Lung (tissue), 12 donors: Measurements from ENCODE around the gene SIM2. TPM values are rescaled to one million over a fixed set of nuclear protein-coding genes. Genes with fewer than 3 reads are reported as not detected.

ENCODE experiments used
- ATAC-seq: fragments of 200-7000 bp; cut with Tn5 transposase; one replicate; pipeline ENCODE4 v1.9.1; 2020; ENCODE audit warnings: moderate number of reproducible peaks; ENCODE audit not compliant: insufficient read depth, low FRiP score
- DNase-seq, 3 donors: peaks; one replicate each; pipeline ENCODE4 v3.0.0-alpha.2; 2013 to 2017
- H3K27ac ChIP-seq, 2 donors: one replicate each; pipeline ENCODE4 v1.5.1; 2013; ENCODE audit warnings: mild to moderate bottlenecking in 2 of 2, moderate library complexity in 2 of 2, control low read depth in 1 of 2, inconsistent platforms in 1 of 2, low read depth in 1 of 2, low read length in 1 of 2
- H3K27me3 ChIP-seq, 3 donors: one replicate each; pipeline ENCODE4 v1.5.1; 2013; ENCODE audit warnings: low read length in 2 of 3; ENCODE audit not compliant: control insufficient read depth in 3 of 3, insufficient read depth in 3 of 3
- H3K36me3 ChIP-seq, 4 donors: one replicate each; pipeline ENCODE4 v1.5.1; 2013; ENCODE audit warnings: low read length in 4 of 4, mild to moderate bottlenecking in 1 of 4, moderate library complexity in 1 of 4; ENCODE audit not compliant: control insufficient read depth in 4 of 4, insufficient read depth in 4 of 4
- H3K4me1 ChIP-seq, 5 donors: one replicate each; pipeline ENCODE4 v1.5.1; 2013; ENCODE audit warnings: low read length in 5 of 5, mild to moderate bottlenecking in 2 of 5, moderate library complexity in 1 of 5; ENCODE audit not compliant: control insufficient read depth in 5 of 5, insufficient read depth in 5 of 5
- H3K4me3 ChIP-seq: one replicate; pipeline ENCODE4 v1.5.1; 2013; ENCODE audit warnings: mild to moderate bottlenecking, control low read depth, moderate library complexity
- H3K9ac ChIP-seq, 2 donors: one replicate each; pipeline ENCODE4 v1.5.1; 2013; ENCODE audit warnings: low read length in 2 of 2, control low read depth in 1 of 2; ENCODE audit not compliant: insufficient read depth in 1 of 2
- H3K9me3 ChIP-seq, 4 donors: one replicate each; pipeline ENCODE4 v1.5.1; 2013; ENCODE audit warnings: low read length in 3 of 4, mild to moderate bottlenecking in 1 of 4, moderate library complexity in 1 of 4; ENCODE audit not compliant: control insufficient read depth in 4 of 4, insufficient read depth in 3 of 4
- WGBS, 2 donors: extraction: QIAGEN DNeasy Blood & Tissue Kit; methylation state at CpG; one replicate each; pipeline ENCODE4 v1.1.7; 2013; 5-methylcytosine and 5-hydroxymethylcytosine counted together
- polyA plus RNA-seq, 2 donors: library from polyadenylated mRNA; stranded (reverse); fragments of 200-250 nt; gene quantifications; one replicate each; pipeline ENCODE4 v1.2.1, GENCODE V29; 2013
- total RNA-seq, 2 donors: library from RNA; depleted of rRNA in 1 of 2; stranded (reverse); fragments of >200 nt in 1 of 2; gene quantifications; one replicate each; pipeline ENCODE4 v1.2.1, GENCODE V29; 2014 to 2021
- TF ChIP-seq, protein P1 (sequence below): IDR thresholded peaks from 2 replicates; pipeline ENCODE4 v1.5.1; 2012; ENCODE audit warnings: mild to moderate bottlenecking; ENCODE audit errors: control extremely low read depth, extremely low read depth
- donor health status: control.
- donor health status: control.
- donor health status: Bipolar disorder and iron deficiency.
- donor health status: healthy.
- donor health status: DM: yes; HTN: yes; CAD: no.

Gene SIM2
- total and polyA plus RNA-seq, 4 donors = not detected

DNA sequence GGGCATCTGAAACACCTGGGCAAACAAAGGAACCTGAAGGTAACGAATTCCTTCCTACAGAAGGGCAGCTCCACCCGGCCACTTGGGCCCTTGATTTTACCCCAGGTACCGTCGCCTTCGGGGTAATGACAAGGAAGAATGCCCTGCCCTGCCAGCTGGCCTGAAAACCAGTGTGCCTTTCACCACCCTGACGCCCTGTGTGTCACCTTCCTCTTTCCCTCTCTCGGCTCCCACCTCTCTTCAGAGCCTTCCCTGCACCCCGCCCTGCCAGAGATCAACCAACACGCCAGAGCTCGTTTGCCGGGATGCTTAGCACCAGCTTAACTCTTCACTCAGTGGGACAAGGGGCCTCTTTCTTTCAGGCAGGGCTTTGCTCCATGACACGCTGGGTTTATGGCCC, 86.0 kb downstream of the SIM2 start:
- Histone ChIP-seq H3K27me3 (no peaks in the 10 kb centered on the region), H3K4me3 (no peak overlapping the region), H3K9me3 (no peaks in the 10 kb centered on the region), H3K27ac (no peak overlapping the region), H3K36me3 (no peaks in the 10 kb centered on the region), H3K9ac (no peak overlapping the region), H3K4me1 (peaks cover 0 to 12% (median 0%) of the 10 kb centered on the region in 5 donors)
- TF ChIP-seq, protein P1, sequence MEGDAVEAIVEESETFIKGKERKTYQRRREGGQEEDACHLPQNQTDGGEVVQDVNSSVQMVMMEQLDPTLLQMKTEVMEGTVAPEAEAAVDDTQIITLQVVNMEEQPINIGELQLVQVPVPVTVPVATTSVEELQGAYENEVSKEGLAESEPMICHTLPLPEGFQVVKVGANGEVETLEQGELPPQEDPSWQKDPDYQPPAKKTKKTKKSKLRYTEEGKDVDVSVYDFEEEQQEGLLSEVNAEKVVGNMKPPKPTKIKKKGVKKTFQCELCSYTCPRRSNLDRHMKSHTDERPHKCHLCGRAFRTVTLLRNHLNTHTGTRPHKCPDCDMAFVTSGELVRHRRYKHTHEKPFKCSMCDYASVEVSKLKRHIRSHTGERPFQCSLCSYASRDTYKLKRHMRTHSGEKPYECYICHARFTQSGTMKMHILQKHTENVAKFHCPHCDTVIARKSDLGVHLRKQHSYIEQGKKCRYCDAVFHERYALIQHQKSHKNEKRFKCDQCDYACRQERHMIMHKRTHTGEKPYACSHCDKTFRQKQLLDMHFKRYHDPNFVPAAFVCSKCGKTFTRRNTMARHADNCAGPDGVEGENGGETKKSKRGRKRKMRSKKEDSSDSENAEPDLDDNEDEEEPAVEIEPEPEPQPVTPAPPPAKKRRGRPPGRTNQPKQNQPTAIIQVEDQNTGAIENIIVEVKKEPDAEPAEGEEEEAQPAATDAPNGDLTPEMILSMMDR = no peak
- 75 to 85% methylated on average over 12 of the region's 12 CpGs for WGBS, 2 donors
- no peak for DNase-seq
- ATAC-seq = peak; percentile 45

DNA sequence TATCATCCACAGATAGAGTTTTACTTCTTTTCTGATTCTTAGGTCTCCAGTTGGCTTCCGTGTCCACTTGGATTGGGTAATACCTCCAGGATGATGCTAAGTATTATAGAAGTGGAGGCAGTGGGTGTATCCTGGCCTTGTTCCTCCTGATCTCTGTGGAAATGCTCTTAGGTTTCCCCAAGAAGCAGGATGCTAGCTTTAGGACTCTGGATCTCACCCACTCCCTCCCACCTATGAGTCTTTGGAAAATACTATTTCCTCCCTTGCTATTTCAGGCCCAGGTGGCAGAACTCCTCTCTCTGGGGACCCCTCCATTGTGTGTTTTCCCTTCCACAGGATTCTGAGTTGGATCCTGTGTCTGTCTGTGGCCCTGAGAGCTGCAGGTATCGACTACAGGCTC, 86.7 kb downstream of the SIM2 start:
- Histone ChIP-seq H3K27ac (no peak overlapping the region), H3K27me3 (no peaks in the 10 kb centered on the region), H3K4me1 (peaks cover 0 to 14% (median 0%) of the 10 kb centered on the region in 5 donors), H3K9ac (no peak overlapping the region), H3K9me3 (peaks cover 0 to 2% (median 0%) of the 10 kb centered on the region in 4 donors), H3K4me3 (no peak overlapping the region), H3K36me3 (no peaks in the 10 kb centered on the region)
- DNase-seq (no peak), ATAC-seq (no peak)
- TF ChIP-seq, protein P1 = no peak
- 91 to 95% methylated on average over 2 of the region's 2 CpGs for whole genome bisulfite sequencing, 2 donors

DNA sequence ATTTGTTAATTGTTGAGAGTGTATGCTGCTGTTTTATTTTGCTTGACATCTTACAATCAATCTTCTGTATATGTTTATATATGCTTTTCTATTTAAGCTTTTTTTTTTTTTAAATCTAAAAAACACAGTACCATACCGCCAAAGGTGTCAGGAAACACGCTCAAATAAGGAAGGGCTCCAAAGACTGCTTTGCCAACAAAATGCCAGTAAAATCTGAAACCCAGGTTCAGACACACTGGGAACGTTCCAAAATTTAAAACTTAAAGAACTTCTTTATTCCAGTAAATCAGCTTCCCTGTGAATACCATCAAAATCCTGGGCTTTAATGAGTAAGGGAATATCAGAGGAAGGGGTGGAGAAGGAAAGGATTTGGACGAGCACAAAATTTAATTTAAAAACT, 87.3 kb downstream of the SIM2 start:
- DNase-seq (peak in 2 of 3 donors; percentile 42 to 63), ATAC-seq (no peak)
- H3K4me3 ChIP-seq = no peak overlapping the region
- peaks cover 0 to 3% (median 0%) of the 10 kb centered on the region in 4 donors for H3K9me3 ChIP-seq
- 75 to 87% methylated on average over 4 of the region's 4 CpGs for WGBS, 2 donors
- no peaks in the 10 kb centered on the region for H3K36me3 ChIP-seq
- H3K4me1 ChIP-seq = peaks cover 0 to 20% (median 0%) of the 10 kb centered on the region in 5 donors
- no peak overlapping the region for H3K9ac ChIP-seq
- H3K27ac ChIP-seq = no peak overlapping the region
- H3K27me3 ChIP-seq = no peaks in the 10 kb centered on the region
- TF ChIP-seq, protein P1 = no peak

GRCh38 chr21:36788120-36788638, 89.3 kb downstream of the SIM2 start:
- ATAC-seq (no peak), DNase-seq (no peak)
- TF ChIP-seq, protein P1 = no peak
- no peak overlapping the region for H3K9ac ChIP-seq
- WGBS, 2 donors = 85 to 89% methylated on average over 12 of the region's 12 CpGs
- H3K4me3 ChIP-seq = no peak overlapping the region
- H3K36me3 ChIP-seq = no peaks in the 10 kb centered on the region
- no peaks in the 10 kb centered on the region for H3K27me3 ChIP-seq
- peaks cover 0 to 3% (median 0%) of the 10 kb centered on the region in 4 donors for H3K9me3 ChIP-seq
- H3K27ac ChIP-seq = no peak overlapping the region
- H3K4me1 ChIP-seq = peaks cover 0 to 21% (median 0%) of the 10 kb centered on the region in 5 donors
